ENCODE data around the gene LRRC8D. TPM values are rescaled to one million over a fixed set of nuclear protein-coding genes. Genes with fewer than 3 reads are reported as not detected.

LRRC8D gene
- polyA plus RNA-seq, 2 donors: 3.5 to 7.1 TPM

GRCh38 chr1:89877756-89878155 lies 56.9 kb downstream of the LRRC8D start:
- no peaks in the 10 kb centered on the region for H3K4me1 ChIP-seq (ENCODE audit: control insufficient read depth in 2 of 2, insufficient read depth in 2 of 2, low read length in 1 of 2)
- H3K36me3 ChIP-seq (ENCODE audit: control insufficient read depth in 2 of 2, insufficient read depth in 2 of 2, low read length in 1 of 2): no peaks in the 10 kb centered on the region
- no peak overlapping the region for H3K4me3 ChIP-seq (ENCODE audit: low read depth in 1 of 2, low read length in 2 of 2)
- no peaks in the 10 kb centered on the region for H3K9me3 ChIP-seq (ENCODE audit: control insufficient read depth in 2 of 2, insufficient read depth in 1 of 2, low read depth in 1 of 2, low read length in 1 of 2)
- H3K27ac ChIP-seq (ENCODE audit: low read depth in 2 of 2, low read length in 1 of 2): no peak overlapping the region
- 55 to 74% methylated on average over 2 of the region's 2 CpGs for WGBS, 2 donors
- H3K27me3 ChIP-seq (ENCODE audit: control insufficient read depth in 1 of 2, insufficient read depth in 2 of 2, low read length in 2 of 2): no peaks in the 10 kb centered on the region

DNA sequence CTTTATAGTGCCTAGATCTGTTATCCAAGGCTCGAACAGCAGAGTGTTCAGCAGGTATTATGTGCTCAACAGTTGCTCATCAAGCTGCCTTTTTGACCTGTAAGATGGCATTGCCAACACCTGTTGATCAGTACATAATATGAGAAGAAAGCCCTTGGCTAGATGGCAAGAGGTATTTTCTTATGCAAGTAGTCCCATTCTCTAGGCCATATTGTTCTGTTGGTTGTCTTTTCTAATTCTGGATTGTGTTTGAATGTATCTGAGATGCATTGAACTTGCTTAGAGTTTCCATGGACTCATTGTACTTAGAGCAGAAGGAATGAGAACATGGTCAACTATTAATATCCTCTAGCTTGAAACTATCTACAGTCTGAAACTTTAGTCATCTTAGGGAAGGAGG lies 57.4 kb downstream of the LRRC8D start:
- H3K27me3 ChIP-seq (ENCODE audit: control insufficient read depth in 1 of 2, insufficient read depth in 2 of 2, low read length in 2 of 2): no peaks in the 10 kb centered on the region
- H3K27ac ChIP-seq (ENCODE audit: low read depth in 2 of 2, low read length in 1 of 2): no peak overlapping the region
- no peak overlapping the region for H3K4me3 ChIP-seq (ENCODE audit: low read depth in 1 of 2, low read length in 2 of 2)
- no peaks in the 10 kb centered on the region for H3K4me1 ChIP-seq (ENCODE audit: control insufficient read depth in 2 of 2, insufficient read depth in 2 of 2, low read length in 1 of 2)
- no peaks in the 10 kb centered on the region for H3K36me3 ChIP-seq (ENCODE audit: control insufficient read depth in 2 of 2, insufficient read depth in 2 of 2, low read length in 1 of 2)
- WGBS, 2 donors: 80 to 90% methylated on average over 1 of the region's 1 CpG
- no peaks in the 10 kb centered on the region for H3K9me3 ChIP-seq (ENCODE audit: control insufficient read depth in 2 of 2, insufficient read depth in 1 of 2, low read depth in 1 of 2, low read length in 1 of 2)

DNA sequence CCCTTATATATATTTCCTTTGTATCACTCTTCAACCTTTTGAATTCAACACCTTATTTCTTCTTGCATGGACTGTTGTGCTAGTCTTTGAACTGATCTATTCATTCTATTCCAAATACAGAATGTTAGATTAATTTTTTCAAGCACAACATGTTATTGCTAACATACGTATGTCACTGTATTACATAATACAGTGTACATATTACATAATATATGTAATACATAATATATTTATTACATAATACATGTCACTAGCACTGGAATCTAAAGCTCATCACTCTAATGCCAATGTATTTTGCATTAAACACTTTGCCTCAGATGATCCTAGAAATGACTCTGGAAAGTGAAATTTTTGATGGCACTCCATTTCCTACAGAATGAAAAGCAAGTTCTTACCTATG lies 59.8 kb downstream of the LRRC8D start:
- Histone ChIP-seq H3K4me3 (ENCODE audit: low read depth in 1 of 2, low read length in 2 of 2) (no peak overlapping the region), H3K9me3 (ENCODE audit: control insufficient read depth in 2 of 2, insufficient read depth in 1 of 2, low read depth in 1 of 2, low read length in 1 of 2) (no peaks in the 10 kb centered on the region), H3K4me1 (ENCODE audit: control insufficient read depth in 2 of 2, insufficient read depth in 2 of 2, low read length in 1 of 2) (no peaks in the 10 kb centered on the region), H3K27ac (ENCODE audit: low read depth in 2 of 2, low read length in 1 of 2) (no peak overlapping the region), H3K27me3 (ENCODE audit: control insufficient read depth in 1 of 2, insufficient read depth in 2 of 2, low read length in 2 of 2) (no peaks in the 10 kb centered on the region), H3K36me3 (ENCODE audit: control insufficient read depth in 2 of 2, insufficient read depth in 2 of 2, low read length in 1 of 2) (no peaks in the 10 kb centered on the region)
- 74 to 81% methylated on average over 1 of the region's 1 CpG for WGBS, 2 donors

DNA sequence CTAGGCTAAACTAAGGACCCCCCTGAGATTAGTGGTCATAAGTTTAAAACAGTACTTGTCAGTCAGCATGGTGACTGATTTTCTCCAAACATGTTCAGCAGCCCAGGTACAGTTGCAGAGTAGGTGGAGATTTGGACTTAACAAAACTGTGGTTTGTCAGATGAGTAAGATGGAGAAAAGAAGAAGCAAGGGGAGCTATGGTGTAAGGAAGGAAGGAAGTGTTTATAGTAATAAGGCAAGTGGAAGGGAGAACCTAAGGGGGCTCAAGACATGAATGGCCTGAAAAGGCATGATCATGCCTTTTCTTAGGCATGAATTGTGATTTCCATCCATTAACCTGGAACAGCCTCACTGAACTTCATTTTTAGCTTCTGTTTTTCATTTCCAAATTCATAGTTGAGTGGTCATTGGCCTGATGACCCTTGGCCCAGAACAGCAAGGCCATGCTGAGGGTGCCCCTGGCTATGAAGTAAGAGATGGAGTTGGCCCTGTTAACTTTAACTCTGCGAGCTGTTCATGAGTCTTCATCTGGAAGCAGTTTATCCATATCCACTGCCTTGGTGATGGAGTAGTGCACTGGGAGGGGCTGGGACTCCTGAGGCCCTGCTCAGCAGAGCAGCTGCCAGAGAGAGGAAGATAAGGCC lies 60.7 kb downstream of the LRRC8D start:
- H3K36me3 ChIP-seq (ENCODE audit: control insufficient read depth in 2 of 2, insufficient read depth in 2 of 2, low read length in 1 of 2): no peaks in the 10 kb centered on the region
- H3K4me3 ChIP-seq (ENCODE audit: low read depth in 1 of 2, low read length in 2 of 2): no peak overlapping the region
- no peaks in the 10 kb centered on the region for H3K27me3 ChIP-seq (ENCODE audit: control insufficient read depth in 1 of 2, insufficient read depth in 2 of 2, low read length in 2 of 2)
- no peaks in the 10 kb centered on the region for H3K4me1 ChIP-seq (ENCODE audit: control insufficient read depth in 2 of 2, insufficient read depth in 2 of 2, low read length in 1 of 2)
- H3K27ac ChIP-seq (ENCODE audit: low read depth in 2 of 2, low read length in 1 of 2): no peak overlapping the region
- H3K9me3 ChIP-seq (ENCODE audit: control insufficient read depth in 2 of 2, insufficient read depth in 1 of 2, low read depth in 1 of 2, low read length in 1 of 2): no peaks in the 10 kb centered on the region
- 99 to 100% methylated on average over 1 of the region's 1 CpG for WGBS, 2 donors

GRCh38 chr1:89882348-89883029 lies 61.7 kb downstream of the LRRC8D start:
- H3K36me3 ChIP-seq (ENCODE audit: control insufficient read depth in 2 of 2, insufficient read depth in 2 of 2, low read length in 1 of 2): no peaks in the 10 kb centered on the region
- no peaks in the 10 kb centered on the region for H3K9me3 ChIP-seq (ENCODE audit: control insufficient read depth in 2 of 2, insufficient read depth in 1 of 2, low read depth in 1 of 2, low read length in 1 of 2)
- H3K4me3 ChIP-seq (ENCODE audit: low read depth in 1 of 2, low read length in 2 of 2): no peak overlapping the region
- no peak overlapping the region for H3K27ac ChIP-seq (ENCODE audit: low read depth in 2 of 2, low read length in 1 of 2)
- H3K27me3 ChIP-seq (ENCODE audit: control insufficient read depth in 1 of 2, insufficient read depth in 2 of 2, low read length in 2 of 2): no peaks in the 10 kb centered on the region
- WGBS, 2 donors: 95 to 96% methylated on average over 6 of the region's 6 CpGs
- H3K4me1 ChIP-seq (ENCODE audit: control insufficient read depth in 2 of 2, insufficient read depth in 2 of 2, low read length in 1 of 2): no peaks in the 10 kb centered on the region

- Histone ChIP-seq H3K27ac (ENCODE audit: low read depth in 2 of 2, low read length in 1 of 2) (no peak overlapping the region), H3K9me3 (ENCODE audit: control insufficient read depth in 2 of 2, insufficient read depth in 1 of 2, low read depth in 1 of 2, low read length in 1 of 2) (no peaks in the 10 kb centered on the region), H3K4me3 (ENCODE audit: low read depth in 1 of 2, low read length in 2 of 2) (no peak overlapping the region), H3K36me3 (ENCODE audit: control insufficient read depth in 2 of 2, insufficient read depth in 2 of 2, low read length in 1 of 2) (no peaks in the 10 kb centered on the region), H3K4me1 (ENCODE audit: control insufficient read depth in 2 of 2, insufficient read depth in 2 of 2, low read length in 1 of 2) (no peaks in the 10 kb centered on the region), H3K27me3 (ENCODE audit: control insufficient read depth in 1 of 2, insufficient read depth in 2 of 2, low read length in 2 of 2) (no peaks in the 10 kb centered on the region)
- WGBS, 2 donors: 97% methylated on average over 6 of the region's 6 CpGs
Measured at GRCh38 chr1:89883030-89883379, 62.2 kb downstream of the LRRC8D start.

GRCh38 chr1:89884718-89885596 lies 64.1 kb downstream of the LRRC8D start:
- WGBS, 2 donors: 81 to 86% methylated on average over 6 of the region's 6 CpGs
- H3K4me3 ChIP-seq (ENCODE audit: low read depth in 1 of 2, low read length in 2 of 2): no peak overlapping the region
- H3K36me3 ChIP-seq (ENCODE audit: control insufficient read depth in 2 of 2, insufficient read depth in 2 of 2, low read length in 1 of 2): no peaks in the 10 kb centered on the region
- no peaks in the 10 kb centered on the region for H3K9me3 ChIP-seq (ENCODE audit: control insufficient read depth in 2 of 2, insufficient read depth in 1 of 2, low read depth in 1 of 2, low read length in 1 of 2)
- no peaks in the 10 kb centered on the region for H3K4me1 ChIP-seq (ENCODE audit: control insufficient read depth in 2 of 2, insufficient read depth in 2 of 2, low read length in 1 of 2)
- H3K27me3 ChIP-seq (ENCODE audit: control insufficient read depth in 1 of 2, insufficient read depth in 2 of 2, low read length in 2 of 2): no peaks in the 10 kb centered on the region
- no peak overlapping the region for H3K27ac ChIP-seq (ENCODE audit: low read depth in 2 of 2, low read length in 1 of 2)

GRCh38 chr1:89887270-89887669 lies 66.4 kb downstream of the LRRC8D start:
- Histone ChIP-seq H3K4me3 (ENCODE audit: low read depth in 1 of 2, low read length in 2 of 2) (no peak overlapping the region), H3K4me1 (ENCODE audit: control insufficient read depth in 2 of 2, insufficient read depth in 2 of 2, low read length in 1 of 2) (no peaks in the 10 kb centered on the region), H3K27ac (ENCODE audit: low read depth in 2 of 2, low read length in 1 of 2) (no peak overlapping the region), H3K9me3 (ENCODE audit: control insufficient read depth in 2 of 2, insufficient read depth in 1 of 2, low read depth in 1 of 2, low read length in 1 of 2) (no peaks in the 10 kb centered on the region), H3K36me3 (ENCODE audit: control insufficient read depth in 2 of 2, insufficient read depth in 2 of 2, low read length in 1 of 2) (no peaks in the 10 kb centered on the region), H3K27me3 (ENCODE audit: control insufficient read depth in 1 of 2, insufficient read depth in 2 of 2, low read length in 2 of 2) (no peaks in the 10 kb centered on the region)
- WGBS, 2 donors: 89 to 95% methylated on average over 2 of the region's 2 CpGs

GRCh38 chr1:89887713-89888112 lies 66.9 kb downstream of the LRRC8D start:
- Histone ChIP-seq H3K27ac (ENCODE audit: low read depth in 2 of 2, low read length in 1 of 2) (no peak overlapping the region), H3K36me3 (ENCODE audit: control insufficient read depth in 2 of 2, insufficient read depth in 2 of 2, low read length in 1 of 2) (no peaks in the 10 kb centered on the region), H3K9me3 (ENCODE audit: control insufficient read depth in 2 of 2, insufficient read depth in 1 of 2, low read depth in 1 of 2, low read length in 1 of 2) (no peaks in the 10 kb centered on the region), H3K4me1 (ENCODE audit: control insufficient read depth in 2 of 2, insufficient read depth in 2 of 2, low read length in 1 of 2) (no peaks in the 10 kb centered on the region), H3K27me3 (ENCODE audit: control insufficient read depth in 1 of 2, insufficient read depth in 2 of 2, low read length in 2 of 2) (no peaks in the 10 kb centered on the region), H3K4me3 (ENCODE audit: low read depth in 1 of 2, low read length in 2 of 2) (no peak overlapping the region)
- 88 to 92% methylated on average over 1 of the region's 1 CpG for WGBS, 2 donors

All from esophagus (tissue), 2 donors.